Panc1 (cell line): ENCODE results near the gene RGS3.

Experiments used
- CTCF ChIP-seq: fragments of 450-650 bp; IDR thresholded peaks from 2 replicates; pipeline ENCODE4 v1.5.1; 2017; ENCODE audit warnings: mild to moderate bottlenecking
- POLR2AphosphoS5 ChIP-seq: IDR thresholded peaks from 2 replicates; pipeline ENCODE4 v1.6.1; 2012; ENCODE audit warnings: mild to moderate bottlenecking, low read depth, low read length, moderate library complexity
- REST ChIP-seq, 2 experiments: IDR thresholded peaks; 2 replicates each; pipeline ENCODE4 v1.6.1; 2011 to 2012; ENCODE audit warnings: low read depth in 2 of 2, control low read depth in 1 of 2, low read length in 1 of 2, mild to moderate bottlenecking in 1 of 2, moderate library complexity in 1 of 2; ENCODE audit not compliant: insufficient read depth in 1 of 2
- SIN3A ChIP-seq: IDR thresholded peaks from 2 replicates; pipeline ENCODE4 v1.6.1; 2012; ENCODE audit warnings: low read depth, mild to moderate bottlenecking, low read length, moderate library complexity, borderline replicate concordance; ENCODE audit not compliant: insufficient read depth
- TCF7L2 ChIP-seq: IDR thresholded peaks from 2 replicates; pipeline ENCODE4 v1.6.1; 2011; ENCODE audit warnings: mild to moderate bottlenecking, low read depth, low read length, inconsistent platforms

- TF ChIP-seq CTCF (no peak), REST (IDR thresholded peaks at IDR 0.05; ENCODE audit: insufficient read depth in 1 of 2, low read depth in 2 of 2, low read length in 1 of 2) (no peak), POLR2AphosphoS5 (no peak), SIN3A (no peak), TCF7L2 (no peak)
Observed at GRCh38 chr9:113570749-113571711, 107.5 kb downstream of the RGS3 start.
